ENCODE measurements around the gene SKIDA1. TPM values are rescaled to one million over a fixed set of nuclear protein-coding genes. Genes with fewer than 3 reads are reported as not detected.

SKIDA1 gene
- total RNA-seq, 1 donor, result 0.36 TPM

GRCh38 chr10:21495752-21496342 lies 29.6 kb downstream of the SKIDA1 start:
- Histone ChIP-seq H3K27ac (ENCODE audit: low read depth, low read length) (no peak overlapping the region), H3K4me3 (ENCODE audit: insufficient read depth, low read length) (peak overlapping the region; percentile 90), H2AFZ (ENCODE audit: low read length) (peak overlapping the region; percentile 96), H3K4me2 (ENCODE audit: insufficient read depth, low read length) (peak overlapping the region; percentile 99), H3K4me1 (ENCODE audit: insufficient read depth, low read length) (peaks cover 10% of the 10 kb centered on the region), H4K20me1 (ENCODE audit: insufficient read depth, low read length) (no peaks in the 10 kb centered on the region), H3K27me3 (ENCODE audit: insufficient read depth, low read length) (peaks cover 20% of the 10 kb centered on the region), H3K79me2 (ENCODE audit: insufficient read depth, low read length) (no peaks in the 10 kb centered on the region), H3K9me3 (ENCODE audit: low read depth, low read length) (no peaks in the 10 kb centered on the region), H3K36me3 (ENCODE audit: insufficient read depth, low read length) (no peaks in the 10 kb centered on the region)
- DNase-seq (ENCODE audit: insufficient read length, low spot score, missing footprints), result peak; percentile 99
- peak; percentile 83 for TF ChIP-seq CTCF (IDR thresholded peaks at IDR 0.05; ENCODE audit: extremely low read depth, low read depth, low read length)

GRCh38 chr10:21495002-21495751 lies 30.3 kb downstream of the SKIDA1 start:
- H4K20me1 ChIP-seq (ENCODE audit: insufficient read depth, low read length), result no peaks in the 10 kb centered on the region
- H3K4me1 ChIP-seq (ENCODE audit: insufficient read depth, low read length), result peaks cover 10% of the 10 kb centered on the region
- H2AFZ ChIP-seq (ENCODE audit: low read length), result peak overlapping the region; percentile 96
- H3K27me3 ChIP-seq (ENCODE audit: insufficient read depth, low read length), result peaks cover 20% of the 10 kb centered on the region
- H3K27ac ChIP-seq (ENCODE audit: low read depth, low read length), result no peak overlapping the region
- peak overlapping the region; percentile 99 for H3K4me2 ChIP-seq (ENCODE audit: insufficient read depth, low read length)
- H3K79me2 ChIP-seq (ENCODE audit: insufficient read depth, low read length), result no peaks in the 10 kb centered on the region
- DNase-seq (ENCODE audit: insufficient read length, low spot score, missing footprints), result peak; percentile 77
- H3K36me3 ChIP-seq (ENCODE audit: insufficient read depth, low read length), result no peaks in the 10 kb centered on the region
- peak overlapping the region; percentile 90 for H3K4me3 ChIP-seq (ENCODE audit: insufficient read depth, low read length)
- H3K9me3 ChIP-seq (ENCODE audit: low read depth, low read length), result no peaks in the 10 kb centered on the region
- TF ChIP-seq CTCF (IDR thresholded peaks at IDR 0.05; ENCODE audit: extremely low read depth, low read depth, low read length), result no peak

- H3K4me2 ChIP-seq (ENCODE audit: insufficient read depth, low read length), result peak overlapping the region; percentile 99
- no peaks in the 10 kb centered on the region for H4K20me1 ChIP-seq (ENCODE audit: insufficient read depth, low read length)
- H3K4me1 ChIP-seq (ENCODE audit: insufficient read depth, low read length), result peaks cover 10% of the 10 kb centered on the region
- H3K9me3 ChIP-seq (ENCODE audit: low read depth, low read length), result no peaks in the 10 kb centered on the region
- no peak overlapping the region for H3K27ac ChIP-seq (ENCODE audit: low read depth, low read length)
- peak; percentile 85 for DNase-seq (ENCODE audit: insufficient read length, low spot score, missing footprints)
- no peak for TF ChIP-seq CTCF (IDR thresholded peaks at IDR 0.05; ENCODE audit: extremely low read depth, low read depth, low read length)
- no peaks in the 10 kb centered on the region for H3K36me3 ChIP-seq (ENCODE audit: insufficient read depth, low read length)
- peak overlapping the region; percentile 86 for H2AFZ ChIP-seq (ENCODE audit: low read length)
- peaks cover 17% of the 10 kb centered on the region for H3K27me3 ChIP-seq (ENCODE audit: insufficient read depth, low read length)
- H3K4me3 ChIP-seq (ENCODE audit: insufficient read depth, low read length), result peak overlapping the region; percentile 90
- no peaks in the 10 kb centered on the region for H3K79me2 ChIP-seq (ENCODE audit: insufficient read depth, low read length)
These were observed 31.1 kb downstream of the SKIDA1 start for GRCh38 chr10:21494191-21495001.
